Right atrium auricular region (tissue), 2 donors: ENCODE results near the gene HECTD2. TPM values are rescaled to one million over a fixed set of nuclear protein-coding genes. Genes with fewer than 3 reads are reported as not detected.

ENCODE experiments used
- DNase-seq: peaks from one replicate; pipeline ENCODE4 v3.0.0-alpha.2; 2019; ENCODE audit warnings: low spot score
- H3K27ac ChIP-seq, 2 donors: fragments of 200-600 bp; sonication (generic); 1 replicate in 1 of 2; 2 replicates in 1 of 2; pipeline ENCODE4 v1.5.1; 2016 to 2019
- H3K27me3 ChIP-seq, 2 donors: fragments of 200-600 bp; sonication (generic); one replicate each; pipeline versions ENCODE4 v1.5.1 to v1.6.0; 2017 to 2019
- H3K36me3 ChIP-seq: fragments of 200-600 bp; sonication (generic); one replicate; pipeline ENCODE4 v1.5.1; 2016
- H3K4me1 ChIP-seq, 2 donors: fragments of 200-600 bp; sonication (generic); one replicate each; pipeline versions ENCODE4 v1.5.1 to v1.6.0; 2017 to 2019
- H3K4me3 ChIP-seq, 2 donors: fragments of 200-600 bp; sonication (generic); 1 replicate in 1 of 2; 2 replicates in 1 of 2; pipeline ENCODE4 v1.5.1; 2017 to 2019; ENCODE audit warnings: mild to moderate bottlenecking in 1 of 2, moderate library complexity in 1 of 2
- H3K9me3 ChIP-seq, 2 donors: fragments of 200-600 bp; sonication (generic); one replicate each; pipeline ENCODE4 v1.5.1; 2019
- CTCF ChIP-seq, 2 donors: fragments of 200-600 bp; sonication (generic); IDR thresholded peaks; one replicate each; pipeline ENCODE4 v1.5.1; 2019; ENCODE audit warnings: antibody characterized with exemption in 2 of 2
- total RNA-seq, 2 donors: library from RNA; depleted of rRNA; stranded (reverse); fragments of >200 nt; gene quantifications; one replicate each; pipeline ENCODE4 v1.1.0, GENCODE V29; 2016

Gene HECTD2
- total RNA-seq, 2 donors from 2014 or later: 6.9 TPM

GRCh38 chr10:91540733-91541132 is 130.6 kb downstream of the HECTD2 start:
- H3K9me3 ChIP-seq: no peaks in the 10 kb centered on the region
- peaks cover 0 to 17% of the 10 kb centered on the region in 2 donors for H3K4me1 ChIP-seq
- no peaks in the 10 kb centered on the region for H3K36me3 ChIP-seq
- no peak overlapping the region for H3K27ac ChIP-seq
- H3K4me3 ChIP-seq: no peak overlapping the region
- no peak for TF ChIP-seq CTCF (IDR thresholded peaks at IDR 0.05)
- H3K27me3 ChIP-seq: no peaks in the 10 kb centered on the region
- no peak for DNase-seq

DNA sequence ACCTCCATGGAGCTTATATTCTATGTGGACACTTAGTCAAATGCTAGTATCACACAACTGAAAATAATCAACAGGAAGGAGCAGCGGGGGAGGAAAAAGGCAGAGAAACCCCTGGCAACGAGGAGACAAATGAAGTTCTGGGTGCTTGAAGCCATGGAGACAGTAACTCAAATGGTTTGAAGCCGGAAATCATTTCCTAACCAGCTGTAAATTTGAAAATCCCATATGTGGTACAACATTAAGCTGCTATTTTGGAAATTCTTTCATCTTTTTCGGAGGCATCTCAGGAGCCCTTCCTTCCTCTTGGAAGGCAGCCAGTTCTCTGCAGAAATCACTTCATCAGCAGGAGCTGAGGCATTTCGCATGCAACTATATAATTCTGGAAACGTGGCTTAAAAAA is 131.3 kb downstream of the HECTD2 start:
- no peaks in the 10 kb centered on the region for H3K27me3 ChIP-seq
- H3K27ac ChIP-seq: no peak overlapping the region
- TF ChIP-seq CTCF (IDR thresholded peaks at IDR 0.05): no peak
- peaks cover 0 to 12% of the 10 kb centered on the region in 2 donors for H3K4me1 ChIP-seq
- H3K9me3 ChIP-seq: no peaks in the 10 kb centered on the region
- no peaks in the 10 kb centered on the region for H3K36me3 ChIP-seq
- no peak overlapping the region for H3K4me3 ChIP-seq
- no peak for DNase-seq

DNA sequence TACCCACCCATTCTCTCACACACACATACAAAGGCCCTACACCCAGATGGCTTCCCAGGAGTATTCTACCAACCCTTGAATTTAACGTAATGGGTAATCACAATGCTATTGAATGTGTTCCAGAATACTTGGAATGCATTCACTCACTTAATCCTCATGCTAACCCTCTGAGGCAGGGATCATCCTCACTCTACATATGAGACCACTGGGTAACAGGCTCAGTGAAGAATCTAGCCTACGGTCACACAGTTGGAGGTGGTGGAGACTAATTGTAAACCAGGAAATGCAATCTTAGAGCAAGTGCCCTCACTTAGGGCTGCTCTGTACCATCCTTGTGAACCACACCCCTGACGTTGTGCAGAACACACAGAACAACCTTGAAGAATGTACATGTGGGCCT is 135.2 kb downstream of the HECTD2 start:
- Histone ChIP-seq H3K27ac (no peak overlapping the region), H3K36me3 (no peaks in the 10 kb centered on the region), H3K9me3 (no peaks in the 10 kb centered on the region), H3K27me3 (no peaks in the 10 kb centered on the region), H3K4me3 (no peak overlapping the region), H3K4me1 (peaks cover 0 to 8% of the 10 kb centered on the region in 2 donors)
- TF ChIP-seq CTCF (IDR thresholded peaks at IDR 0.05): no peak
- DNase-seq: no peak

DNA sequence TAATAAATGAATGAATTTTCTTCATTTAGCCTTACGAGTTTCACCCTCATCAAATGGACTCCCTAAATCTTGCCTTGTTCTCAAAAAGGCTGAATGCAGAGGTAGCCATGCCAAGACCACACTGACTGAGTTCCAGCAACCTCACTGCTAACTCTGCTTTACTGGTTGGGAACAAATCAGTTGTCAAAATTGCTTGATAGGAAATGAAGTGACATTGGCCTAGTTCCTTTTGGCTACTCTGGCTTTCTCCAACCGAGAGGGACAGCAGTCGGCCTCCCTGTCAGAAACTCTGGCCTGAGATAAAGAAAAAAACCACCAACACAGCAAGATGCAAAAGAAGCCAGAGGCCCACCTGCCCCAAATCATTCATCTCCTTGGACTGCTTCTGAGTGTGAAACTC is 135.7 kb downstream of the HECTD2 start:
- H3K4me1 ChIP-seq: peaks cover 0 to 8% of the 10 kb centered on the region in 2 donors
- H3K36me3 ChIP-seq: no peaks in the 10 kb centered on the region
- no peak overlapping the region for H3K4me3 ChIP-seq
- TF ChIP-seq CTCF (IDR thresholded peaks at IDR 0.05): no peak
- H3K27me3 ChIP-seq: no peaks in the 10 kb centered on the region
- no peak for DNase-seq
- no peak overlapping the region for H3K27ac ChIP-seq
- H3K9me3 ChIP-seq: no peaks in the 10 kb centered on the region

DNA sequence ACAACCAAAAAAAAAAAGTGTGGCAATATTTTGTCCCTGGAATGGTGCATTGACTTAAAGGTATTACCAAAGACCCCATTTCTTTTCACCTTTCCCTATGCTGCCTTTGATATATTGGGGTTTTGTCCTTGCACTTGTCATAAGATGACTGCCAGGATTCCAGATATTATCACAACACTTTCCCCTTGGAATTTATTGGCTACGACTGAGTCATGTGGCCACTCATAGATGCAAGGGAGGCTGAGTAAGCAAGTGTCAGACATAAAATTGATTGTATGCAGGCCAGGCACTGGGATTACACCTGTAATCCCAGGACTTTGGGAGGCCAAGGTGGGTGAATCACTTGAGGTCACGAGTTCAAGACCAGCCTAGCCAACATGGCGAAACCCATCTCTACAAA is 139.1 kb downstream of the HECTD2 start:
- no peak for DNase-seq
- no peaks in the 10 kb centered on the region for H3K27me3 ChIP-seq
- no peak overlapping the region for H3K27ac ChIP-seq
- peaks cover 0 to 12% of the 10 kb centered on the region in 2 donors for H3K4me1 ChIP-seq
- TF ChIP-seq CTCF (IDR thresholded peaks at IDR 0.05): no peak
- no peaks in the 10 kb centered on the region for H3K36me3 ChIP-seq
- no peaks in the 10 kb centered on the region for H3K9me3 ChIP-seq
- H3K4me3 ChIP-seq: no peak overlapping the region

DNA sequence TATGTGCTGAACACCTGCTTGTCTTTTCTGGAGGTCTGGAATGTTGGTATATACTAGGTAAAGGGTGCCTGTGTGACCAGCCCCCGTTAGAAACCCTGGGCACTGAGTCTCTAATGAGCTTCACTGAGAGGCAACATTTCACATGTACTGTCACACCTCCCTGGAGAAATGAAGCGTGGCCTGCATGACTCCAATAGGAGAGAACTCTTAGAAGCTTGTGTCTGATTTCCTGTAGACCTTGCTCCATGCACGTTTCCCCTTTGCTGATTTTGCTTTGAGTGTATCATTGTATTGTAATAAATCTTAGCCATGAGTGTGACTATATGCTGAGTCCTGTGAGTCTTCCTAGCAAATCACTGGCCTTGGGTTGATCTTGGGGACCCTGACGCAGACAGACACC is 139.9 kb downstream of the HECTD2 start:
- TF ChIP-seq CTCF (IDR thresholded peaks at IDR 0.05): no peak
- no peaks in the 10 kb centered on the region for H3K36me3 ChIP-seq
- H3K9me3 ChIP-seq: no peaks in the 10 kb centered on the region

More for the DNA sequence above, 139.9 kb downstream of the HECTD2 start:
- H3K4me3 ChIP-seq: no peak overlapping the region
- peaks cover 0 to 12% of the 10 kb centered on the region in 2 donors for H3K4me1 ChIP-seq
- DNase-seq: peak; percentile 32
- no peaks in the 10 kb centered on the region for H3K27me3 ChIP-seq
- H3K27ac ChIP-seq: no peak overlapping the region
